D721Med (cell line): Measurements from ENCODE around the gene TTC23L.

Experiments used
- DNase-seq: peaks from one replicate; pipeline ENCODE4 v3.0.0; 2011; ENCODE audit warnings: low spot score; ENCODE audit not compliant: insufficient read length
- FAIRE-seq: peaks from 2 replicates; lab custom pipeline; 2011; peaks lifted over from hg19 to GRCh38; lab: Jason Lieb, UNC
- TF ChIP-seq, protein P1 (sequence below): IDR thresholded peaks from 2 replicates; pipeline ENCODE4 v1.5.1; 2012; ENCODE audit warnings: mild to moderate bottlenecking, control low read depth; ENCODE audit not compliant: insufficient read depth; ENCODE audit errors: missing control alignments

The TTC23L gene

GRCh38 chr5:34857894-34858293, 18.9 kb downstream of the TTC23L start:
- TF ChIP-seq, protein P1, sequence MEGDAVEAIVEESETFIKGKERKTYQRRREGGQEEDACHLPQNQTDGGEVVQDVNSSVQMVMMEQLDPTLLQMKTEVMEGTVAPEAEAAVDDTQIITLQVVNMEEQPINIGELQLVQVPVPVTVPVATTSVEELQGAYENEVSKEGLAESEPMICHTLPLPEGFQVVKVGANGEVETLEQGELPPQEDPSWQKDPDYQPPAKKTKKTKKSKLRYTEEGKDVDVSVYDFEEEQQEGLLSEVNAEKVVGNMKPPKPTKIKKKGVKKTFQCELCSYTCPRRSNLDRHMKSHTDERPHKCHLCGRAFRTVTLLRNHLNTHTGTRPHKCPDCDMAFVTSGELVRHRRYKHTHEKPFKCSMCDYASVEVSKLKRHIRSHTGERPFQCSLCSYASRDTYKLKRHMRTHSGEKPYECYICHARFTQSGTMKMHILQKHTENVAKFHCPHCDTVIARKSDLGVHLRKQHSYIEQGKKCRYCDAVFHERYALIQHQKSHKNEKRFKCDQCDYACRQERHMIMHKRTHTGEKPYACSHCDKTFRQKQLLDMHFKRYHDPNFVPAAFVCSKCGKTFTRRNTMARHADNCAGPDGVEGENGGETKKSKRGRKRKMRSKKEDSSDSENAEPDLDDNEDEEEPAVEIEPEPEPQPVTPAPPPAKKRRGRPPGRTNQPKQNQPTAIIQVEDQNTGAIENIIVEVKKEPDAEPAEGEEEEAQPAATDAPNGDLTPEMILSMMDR, result no peak
- no peak for FAIRE-seq
- DNase-seq, result no peak

DNA sequence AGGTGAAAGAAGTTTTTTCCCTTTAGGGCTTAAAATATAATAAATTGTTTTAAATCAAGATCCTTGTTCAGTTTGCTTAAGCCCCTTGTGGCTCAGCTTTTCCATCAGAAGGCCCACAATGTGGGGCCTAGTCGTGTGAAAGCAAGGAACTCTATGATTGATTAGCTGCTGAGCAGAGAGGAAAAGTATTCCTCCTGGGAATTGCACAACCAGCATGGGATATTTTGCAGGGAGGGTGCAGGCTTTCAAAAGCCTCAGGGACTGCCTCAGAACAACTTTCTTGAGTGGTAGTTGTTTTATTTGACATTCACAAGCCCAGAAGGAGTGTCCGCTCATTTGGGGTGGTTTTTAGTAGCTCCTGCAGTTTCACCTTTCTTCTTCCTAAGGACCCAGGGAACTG, 19.8 kb downstream of the TTC23L start:
- DNase-seq (no peak), FAIRE-seq (no peak)
- TF ChIP-seq, protein P1, result no peak

DNA sequence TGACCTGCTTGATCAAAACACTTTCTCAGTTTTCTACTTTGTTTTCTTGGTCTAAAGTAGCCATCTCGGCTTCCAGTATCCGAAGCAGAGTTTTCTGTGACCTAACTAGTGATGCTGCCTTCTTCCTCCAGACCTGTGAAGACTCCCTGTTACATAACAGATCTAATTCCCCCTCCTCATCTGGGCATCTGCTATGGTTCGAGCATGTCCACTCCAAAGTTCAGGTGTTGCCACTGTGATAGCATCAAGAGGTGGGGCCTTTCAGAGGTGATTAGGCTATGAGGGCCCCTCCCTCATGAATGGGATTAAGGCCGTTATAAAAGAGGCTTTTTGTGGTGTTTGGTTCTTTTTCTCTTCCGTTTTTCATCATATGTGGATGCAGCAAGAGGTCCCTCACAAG, 20.3 kb downstream of the TTC23L start:
- FAIRE-seq (no peak), DNase-seq (no peak)
- TF ChIP-seq, protein P1, result no peak

DNA sequence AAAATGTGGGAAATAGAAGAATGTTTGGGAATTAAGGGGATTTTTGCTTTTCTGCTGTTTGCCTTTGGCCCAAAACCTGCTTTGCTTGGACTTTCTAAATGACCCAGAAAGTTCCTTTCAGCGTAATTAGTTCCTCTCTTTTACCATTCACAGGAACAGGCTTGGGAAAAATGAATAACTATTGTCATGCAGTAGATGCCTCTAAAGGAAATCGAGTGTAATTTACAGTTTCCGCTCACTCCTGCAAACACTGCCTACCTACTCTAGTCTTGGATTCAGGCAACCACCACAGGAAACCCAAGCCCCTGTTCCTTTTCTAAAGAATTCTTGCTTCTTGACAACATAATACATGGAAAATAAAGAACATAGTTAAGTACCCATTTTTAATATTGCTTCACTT, 25.0 kb downstream of the TTC23L start:
- TF ChIP-seq, protein P1, result no peak
- no peak for DNase-seq
- no peak for FAIRE-seq

GRCh38 chr5:34865091-34865490, 26.1 kb downstream of the TTC23L start:
- no peak for DNase-seq
- no peak for FAIRE-seq
- TF ChIP-seq, protein P1, result no peak

DNA sequence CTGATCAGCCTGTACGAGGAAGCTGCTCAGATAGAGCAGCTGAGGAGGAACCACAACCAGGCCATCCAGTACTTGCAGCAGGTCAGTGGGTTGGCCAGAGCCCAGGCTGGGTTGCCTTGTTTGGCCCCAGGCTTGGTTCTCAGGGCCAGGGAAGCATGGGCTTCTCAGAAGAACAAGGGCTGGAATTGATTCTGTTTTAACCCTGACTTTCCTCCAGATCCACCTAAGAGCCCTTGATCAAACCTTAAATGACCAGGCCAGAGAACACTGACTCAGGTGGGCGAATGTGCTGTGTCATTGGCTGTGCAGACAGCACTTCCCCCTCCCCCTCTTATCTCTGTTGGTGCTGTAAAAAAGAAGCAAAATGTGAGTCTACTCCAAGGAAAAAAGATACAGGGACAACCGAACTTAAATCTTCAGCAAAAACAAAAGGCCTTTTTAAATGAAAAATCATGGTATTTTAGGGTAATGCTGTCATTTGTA, 28.1 kb downstream of the TTC23L start:
- no peak for DNase-seq
- no peak for FAIRE-seq
- TF ChIP-seq, protein P1, result no peak

DNA sequence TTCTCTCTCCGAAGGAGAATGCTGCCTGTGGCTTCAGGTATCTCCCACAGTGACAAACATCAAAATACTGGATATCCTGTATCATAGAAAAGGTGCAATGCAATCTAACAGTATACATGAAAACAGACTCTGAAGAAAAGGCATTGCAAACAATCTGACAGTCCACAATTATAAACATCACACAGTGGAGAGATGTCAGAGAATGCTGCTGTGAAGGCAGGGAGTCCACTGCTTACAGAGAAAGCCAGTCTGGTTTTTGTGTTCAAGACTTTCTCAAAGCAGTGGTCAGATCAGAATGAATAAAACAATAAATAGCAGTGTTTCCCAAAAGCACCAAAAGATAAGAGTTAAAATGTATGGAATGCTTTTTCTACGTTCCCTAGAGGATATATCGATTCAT, 28.7 kb downstream of the TTC23L start:
- TF ChIP-seq, protein P1, result no peak
- FAIRE-seq (no peak), DNase-seq (no peak)
